ENCODE measurements around the gene ALDH8A1.

DNA sequence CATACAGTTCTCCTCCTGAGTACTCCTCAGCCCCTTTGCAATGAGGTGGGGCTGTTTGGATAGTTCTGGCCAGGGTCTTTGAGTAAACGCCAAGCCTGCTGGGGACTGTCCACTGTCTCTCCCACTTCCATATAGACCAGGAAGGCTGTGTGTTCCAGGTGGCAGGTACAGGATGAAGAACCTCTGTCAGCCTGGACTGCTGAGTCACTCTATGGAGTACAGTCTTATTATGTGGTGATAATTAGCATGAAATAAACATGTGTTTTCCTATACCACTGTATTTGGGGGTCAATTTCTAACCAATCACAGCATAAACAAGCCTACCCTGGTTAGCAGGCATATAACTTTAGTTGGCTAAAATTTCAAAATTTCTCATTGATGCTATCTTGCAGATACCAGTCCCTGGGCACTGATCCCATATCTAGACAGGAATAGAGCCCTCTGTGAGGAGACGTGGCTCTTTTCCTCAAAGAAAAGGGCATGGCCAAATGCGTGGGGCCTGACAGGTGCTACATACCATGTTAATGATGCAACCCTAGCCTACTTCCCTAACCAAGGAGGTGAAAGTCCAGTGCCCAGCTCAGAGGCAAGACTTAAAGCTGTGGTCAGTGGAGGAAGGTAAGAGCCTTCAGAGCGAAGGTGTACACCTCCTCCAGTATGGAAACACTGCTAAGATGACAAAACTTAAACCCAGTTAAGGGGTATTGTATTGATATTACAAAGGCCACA is 4.5 kb upstream of the ALDH8A1 start:
- TF ChIP-seq, protein P1, sequence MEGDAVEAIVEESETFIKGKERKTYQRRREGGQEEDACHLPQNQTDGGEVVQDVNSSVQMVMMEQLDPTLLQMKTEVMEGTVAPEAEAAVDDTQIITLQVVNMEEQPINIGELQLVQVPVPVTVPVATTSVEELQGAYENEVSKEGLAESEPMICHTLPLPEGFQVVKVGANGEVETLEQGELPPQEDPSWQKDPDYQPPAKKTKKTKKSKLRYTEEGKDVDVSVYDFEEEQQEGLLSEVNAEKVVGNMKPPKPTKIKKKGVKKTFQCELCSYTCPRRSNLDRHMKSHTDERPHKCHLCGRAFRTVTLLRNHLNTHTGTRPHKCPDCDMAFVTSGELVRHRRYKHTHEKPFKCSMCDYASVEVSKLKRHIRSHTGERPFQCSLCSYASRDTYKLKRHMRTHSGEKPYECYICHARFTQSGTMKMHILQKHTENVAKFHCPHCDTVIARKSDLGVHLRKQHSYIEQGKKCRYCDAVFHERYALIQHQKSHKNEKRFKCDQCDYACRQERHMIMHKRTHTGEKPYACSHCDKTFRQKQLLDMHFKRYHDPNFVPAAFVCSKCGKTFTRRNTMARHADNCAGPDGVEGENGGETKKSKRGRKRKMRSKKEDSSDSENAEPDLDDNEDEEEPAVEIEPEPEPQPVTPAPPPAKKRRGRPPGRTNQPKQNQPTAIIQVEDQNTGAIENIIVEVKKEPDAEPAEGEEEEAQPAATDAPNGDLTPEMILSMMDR (IDR thresholded peaks at IDR 0.05; ENCODE audit: low read length) = no peak
- no peak for TF ChIP-seq EZH2 (IDR thresholded peaks at IDR 0.05; ENCODE audit: borderline replicate concordance, low read length)
